C4-2B (cell line): ENCODE data around the gene COQ10B.
"Not testable (repeated sequence)": the region's sequence is repeated elsewhere in the genome, so short reads cannot be mapped to it uniquely, and the experiment has no call there.

Source experiments
- ZFX ChIP-seq: fragments of 450-650 bp; IDR thresholded peaks from 2 replicates; pipeline ENCODE4 v1.6.1; 2017
- TF ChIP-seq, protein P1 (sequence below): fragments of 450-650 bp; conservative IDR thresholded peaks from 2 replicates; pipeline ENCODE4 v1.5.1; 2017; ENCODE audit warnings: mild to moderate bottlenecking

DNA sequence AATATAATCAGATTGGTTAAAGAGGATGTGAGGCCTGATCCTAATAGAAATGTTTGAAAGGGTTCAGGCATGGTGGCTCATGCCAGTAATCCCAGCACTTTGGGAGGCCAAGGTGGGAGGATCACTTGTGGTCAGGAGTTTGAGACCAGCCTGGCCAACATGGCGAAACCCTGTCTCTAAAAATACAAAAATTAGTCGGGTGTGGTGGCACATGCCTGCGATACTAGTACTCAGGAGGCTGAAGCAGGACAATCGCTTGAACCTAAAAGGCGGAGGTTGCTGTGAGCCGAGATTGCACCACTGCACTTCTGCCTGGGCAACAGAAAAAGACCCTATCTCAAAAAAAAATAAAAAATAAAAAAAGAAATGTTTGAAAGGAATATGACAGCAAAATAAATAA lies 20.8 kb upstream of the COQ10B start:
- TF ChIP-seq, protein P1, sequence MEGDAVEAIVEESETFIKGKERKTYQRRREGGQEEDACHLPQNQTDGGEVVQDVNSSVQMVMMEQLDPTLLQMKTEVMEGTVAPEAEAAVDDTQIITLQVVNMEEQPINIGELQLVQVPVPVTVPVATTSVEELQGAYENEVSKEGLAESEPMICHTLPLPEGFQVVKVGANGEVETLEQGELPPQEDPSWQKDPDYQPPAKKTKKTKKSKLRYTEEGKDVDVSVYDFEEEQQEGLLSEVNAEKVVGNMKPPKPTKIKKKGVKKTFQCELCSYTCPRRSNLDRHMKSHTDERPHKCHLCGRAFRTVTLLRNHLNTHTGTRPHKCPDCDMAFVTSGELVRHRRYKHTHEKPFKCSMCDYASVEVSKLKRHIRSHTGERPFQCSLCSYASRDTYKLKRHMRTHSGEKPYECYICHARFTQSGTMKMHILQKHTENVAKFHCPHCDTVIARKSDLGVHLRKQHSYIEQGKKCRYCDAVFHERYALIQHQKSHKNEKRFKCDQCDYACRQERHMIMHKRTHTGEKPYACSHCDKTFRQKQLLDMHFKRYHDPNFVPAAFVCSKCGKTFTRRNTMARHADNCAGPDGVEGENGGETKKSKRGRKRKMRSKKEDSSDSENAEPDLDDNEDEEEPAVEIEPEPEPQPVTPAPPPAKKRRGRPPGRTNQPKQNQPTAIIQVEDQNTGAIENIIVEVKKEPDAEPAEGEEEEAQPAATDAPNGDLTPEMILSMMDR: not testable (repeated sequence)
- TF ChIP-seq ZFX: not testable (repeated sequence)
